ENCODE measurements around the gene ATG16L1.

Gene ATG16L1

GRCh38 chr2:233235977-233236376 is 15.5 kb upstream of the ATG16L1 start:
- no peak for DNase-seq (ENCODE audit: low spot score)
- in situ Hi-C loops (cut with MboI; ENCODE audit: low sequenced_read_pairs, unreplicated experiment) = no loop called here
- TF ChIP-seq CTCF (IDR thresholded peaks at IDR 0.05; ENCODE audit: borderline replicate concordance, control extremely low read depth, extremely low read depth, insufficient read depth, missing control alignments) = no peak

- in situ Hi-C loops (cut with MboI; ENCODE audit: low sequenced_read_pairs, unreplicated experiment) = no loop called here
- TF ChIP-seq CTCF (IDR thresholded peaks at IDR 0.05; ENCODE audit: borderline replicate concordance, control extremely low read depth, extremely low read depth, insufficient read depth, missing control alignments) = no peak
- DNase-seq (ENCODE audit: low spot score) = no peak
Measured at GRCh38 chr2:233236820-233237589, 14.5 kb upstream of the ATG16L1 start.

- in situ Hi-C loops (cut with MboI; ENCODE audit: low sequenced_read_pairs, unreplicated experiment) = loop anchor here (10.0 kb wide), 1 partner anchor 176 kb away; the partner anchor contains the start of gene INPP5D
- no peak for DNase-seq (ENCODE audit: low spot score)
- no peak for TF ChIP-seq CTCF (IDR thresholded peaks at IDR 0.05; ENCODE audit: borderline replicate concordance, control extremely low read depth, extremely low read depth, insufficient read depth, missing control alignments)
Measured at GRCh38 chr2:233240897-233241296, 10.6 kb upstream of the ATG16L1 start.

GRCh38 chr2:233241803-233242202 is 9.7 kb upstream of the ATG16L1 start:
- in situ Hi-C loops (cut with MboI; ENCODE audit: low sequenced_read_pairs, unreplicated experiment) = loop anchor here (10.0 kb wide), 1 partner anchor 177 kb away; the partner anchor contains the start of gene INPP5D
- TF ChIP-seq CTCF (IDR thresholded peaks at IDR 0.05; ENCODE audit: borderline replicate concordance, control extremely low read depth, extremely low read depth, insufficient read depth, missing control alignments) = no peak
- no peak for DNase-seq (ENCODE audit: low spot score)

GRCh38 chr2:233242231-233242927 is 9.1 kb upstream of the ATG16L1 start:
- in situ Hi-C loops (cut with MboI; ENCODE audit: low sequenced_read_pairs, unreplicated experiment) = loop anchor here (10.0 kb wide), 1 partner anchor 178 kb away; the partner anchor contains the start of gene INPP5D
- DNase-seq (ENCODE audit: low spot score) = no peak
- TF ChIP-seq CTCF (IDR thresholded peaks at IDR 0.05; ENCODE audit: borderline replicate concordance, control extremely low read depth, extremely low read depth, insufficient read depth, missing control alignments) = no peak

- TF ChIP-seq CTCF (IDR thresholded peaks at IDR 0.05; ENCODE audit: borderline replicate concordance, control extremely low read depth, extremely low read depth, insufficient read depth, missing control alignments) = no peak
Measured at GRCh38 chr2:233243348-233243747, 8.1 kb upstream of the ATG16L1 start.

More at GRCh38 chr2:233243348-233243747, 8.1 kb upstream of the ATG16L1 start:
- in situ Hi-C loops (cut with MboI; ENCODE audit: low sequenced_read_pairs, unreplicated experiment) = loop anchor here (10.0 kb wide), 1 partner anchor 179 kb away; the partner anchor contains the start of gene INPP5D
- no peak for DNase-seq (ENCODE audit: low spot score)
